K562 (cell line): Measurements from ENCODE around the gene CELF6. TPM values are rescaled to one million over a fixed set of nuclear protein-coding genes. Genes with fewer than 3 reads are reported as not detected.

ENCODE experiments used
- ATF7 ChIP-seq: fragments of 450-650 bp; IDR thresholded peaks from 2 replicates; pipeline ENCODE4 v1.7.1; 2014; ENCODE audit warnings: mild to moderate bottlenecking, moderate library complexity
- EP300 ChIP-seq: IDR thresholded peaks from 2 replicates; pipeline ENCODE4 v1.6.1; 2012; ENCODE audit warnings: low read length, improper control_type of control experiment
- GATAD2B ChIP-seq: fragments of 450-650 bp; IDR thresholded peaks from 2 replicates; pipeline ENCODE4 v1.6.1; 2017; ENCODE audit warnings: mild to moderate bottlenecking, borderline replicate concordance
- HMG20A ChIP-seq: fragments of 450-650 bp; formaldehyde crosslinking; conservative IDR thresholded peaks from 2 replicates; pipeline ENCODE4 v1.4.0; 2020; ENCODE audit warnings: mild to moderate bottlenecking, mixed read lengths
- YY1 ChIP-seq, 3 experiments: IDR thresholded peaks; 2 replicates each; pipeline ENCODE4 v1.6.1; 2011; ENCODE audit warnings: low read length in 2 of 3, mild to moderate bottlenecking in 2 of 3, moderate library complexity in 2 of 3, borderline replicate concordance in 1 of 3, control low read depth in 1 of 3, low read depth in 1 of 3; ENCODE audit not compliant: insufficient read depth in 3 of 3, insufficient replicate concordance in 2 of 3, control insufficient read depth in 1 of 3, insufficient read length in 1 of 3; ENCODE audit errors: extremely low read depth in 1 of 3
- ZNF232 ChIP-seq: sonication (generic); formaldehyde crosslinking; IDR thresholded peaks from 2 replicates; pipeline ENCODE4 v1.8.0; 2022; ENCODE audit warnings: mild to moderate bottlenecking, missing genetic modification reagents
- polyA plus RNA-seq, 8 experiments: library from polyadenylated mRNA; depleted of rRNA in 4 of 8; stranded (reverse) in 5 of 8; unstranded in 3 of 8; fragments of >200 nt; fragmentation: Nextera tagmentation in 2 of 8; fragmentation: Illumina TruSeq in 1 of 8; extraction: Ambion mirVana in 2 of 8; extraction: Trizol in 1 of 8; gene quantifications; 2 replicates each; pipeline versions ENCODE4 v1.2.1 to v1.2.3, GENCODE V29; 2011 to 2014; ENCODE audit warnings: inconsistent platforms in 1 of 8, missing spikeins in 1 of 8
- total RNA-seq, 7 experiments: library from RNA; depleted of rRNA in 6 of 7; stranded (reverse); fragments of >200 nt in 6 of 7; fragmentation: Illumina TruSeq in 2 of 7; extraction: Trizol in 2 of 7; gene quantifications; 2 replicates each; pipeline versions ENCODE4 v1.2.1 to v1.2.3, GENCODE V29; 2011 to 2021; ENCODE audit warnings: low replicate concordance in 1 of 7
- TF ChIP-seq, protein P1 (sequence below), 2 experiments: fragments of 450-650 bp; IDR thresholded peaks; 2 replicates each; pipeline ENCODE4 v1.6.1; 2018; ENCODE audit warnings: mild to moderate bottlenecking in 2 of 2, low read depth in 1 of 2; ENCODE audit not compliant: partially characterized antibody in 2 of 2
- TF ChIP-seq, protein P2 (sequence below): fragments of 200-800 bp; sonication (Bioruptor generic); IDR thresholded peaks from 2 replicates; pipeline ENCODE4 v1.6.1; 2017; ENCODE audit warnings: missing genetic modification characterization, missing compliant biosample characterization
- TF ChIP-seq, protein P3 (sequence below): fragments of 250-450 bp; sonication (Bioruptor Pico); IDR thresholded peaks from 2 replicates; pipeline ENCODE4 v1.4.0; 2020; ENCODE audit warnings: mild to moderate bottlenecking, moderate library complexity
- TF ChIP-seq, protein P4 (sequence below): sonication (generic); formaldehyde crosslinking; IDR thresholded peaks from 2 replicates; pipeline ENCODE4 v1.5.0; 2020; ENCODE audit warnings: missing genetic modification reagents
- TF ChIP-seq, protein P5 (sequence below): sonication (generic); formaldehyde crosslinking; IDR thresholded peaks from 2 replicates; pipeline ENCODE4 v1.8.0; 2022; ENCODE audit warnings: missing genetic modification reagents, mild to moderate bottlenecking, borderline replicate concordance

Gene CELF6
- total and polyA plus RNA-seq, 9 of the 15 experiments (the other 6 are each of a cell fraction or from before 2014, with no cell fraction given), result 0.01 to 0.11 TPM; not detected in 7

DNA sequence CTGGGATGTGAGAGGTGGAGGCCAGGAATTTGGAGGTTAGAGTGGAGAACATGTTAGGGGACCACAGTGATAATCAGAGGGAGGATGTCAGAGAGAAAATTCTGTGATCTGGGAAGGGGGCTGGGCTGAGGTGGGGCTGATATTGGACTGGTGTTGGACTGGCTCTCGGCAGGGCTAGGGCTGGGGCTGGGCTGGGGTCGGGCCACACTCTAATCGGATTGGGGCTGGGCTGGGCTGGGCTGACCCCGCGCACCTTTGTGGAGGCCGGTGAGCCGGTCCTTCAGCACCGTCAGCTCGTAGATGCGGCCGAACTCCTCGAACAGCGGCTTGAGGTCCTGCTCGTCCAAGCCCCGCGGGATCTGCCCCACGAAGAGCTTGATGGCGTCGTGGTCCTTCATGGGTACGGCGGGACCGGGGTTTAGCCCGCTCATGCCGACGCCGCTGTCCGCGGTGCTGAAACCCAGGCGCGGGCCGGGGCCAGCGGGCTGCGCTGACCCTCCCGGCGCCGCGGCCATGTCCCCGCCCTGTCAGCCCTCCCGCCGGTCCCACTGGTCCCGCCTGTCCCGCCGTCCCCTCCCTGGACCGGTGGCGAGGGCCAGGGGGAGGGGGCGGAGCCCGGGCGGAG lies 485 bp downstream of the CELF6 start (continued):
- TF ChIP-seq, protein P1, sequence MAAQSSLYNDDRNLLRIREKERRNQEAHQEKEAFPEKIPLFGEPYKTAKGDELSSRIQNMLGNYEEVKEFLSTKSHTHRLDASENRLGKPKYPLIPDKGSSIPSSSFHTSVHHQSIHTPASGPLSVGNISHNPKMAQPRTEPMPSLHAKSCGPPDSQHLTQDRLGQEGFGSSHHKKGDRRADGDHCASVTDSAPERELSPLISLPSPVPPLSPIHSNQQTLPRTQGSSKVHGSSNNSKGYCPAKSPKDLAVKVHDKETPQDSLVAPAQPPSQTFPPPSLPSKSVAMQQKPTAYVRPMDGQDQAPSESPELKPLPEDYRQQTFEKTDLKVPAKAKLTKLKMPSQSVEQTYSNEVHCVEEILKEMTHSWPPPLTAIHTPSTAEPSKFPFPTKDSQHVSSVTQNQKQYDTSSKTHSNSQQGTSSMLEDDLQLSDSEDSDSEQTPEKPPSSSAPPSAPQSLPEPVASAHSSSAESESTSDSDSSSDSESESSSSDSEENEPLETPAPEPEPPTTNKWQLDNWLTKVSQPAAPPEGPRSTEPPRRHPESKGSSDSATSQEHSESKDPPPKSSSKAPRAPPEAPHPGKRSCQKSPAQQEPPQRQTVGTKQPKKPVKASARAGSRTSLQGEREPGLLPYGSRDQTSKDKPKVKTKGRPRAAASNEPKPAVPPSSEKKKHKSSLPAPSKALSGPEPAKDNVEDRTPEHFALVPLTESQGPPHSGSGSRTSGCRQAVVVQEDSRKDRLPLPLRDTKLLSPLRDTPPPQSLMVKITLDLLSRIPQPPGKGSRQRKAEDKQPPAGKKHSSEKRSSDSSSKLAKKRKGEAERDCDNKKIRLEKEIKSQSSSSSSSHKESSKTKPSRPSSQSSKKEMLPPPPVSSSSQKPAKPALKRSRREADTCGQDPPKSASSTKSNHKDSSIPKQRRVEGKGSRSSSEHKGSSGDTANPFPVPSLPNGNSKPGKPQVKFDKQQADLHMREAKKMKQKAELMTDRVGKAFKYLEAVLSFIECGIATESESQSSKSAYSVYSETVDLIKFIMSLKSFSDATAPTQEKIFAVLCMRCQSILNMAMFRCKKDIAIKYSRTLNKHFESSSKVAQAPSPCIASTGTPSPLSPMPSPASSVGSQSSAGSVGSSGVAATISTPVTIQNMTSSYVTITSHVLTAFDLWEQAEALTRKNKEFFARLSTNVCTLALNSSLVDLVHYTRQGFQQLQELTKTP (IDR thresholded peaks at IDR 0.05; ENCODE audit: low read depth in 1 of 2, partially characterized antibody in 2 of 2), result peak in 1 of 2 experiments; percentile 55
- TF ChIP-seq, protein P2, sequence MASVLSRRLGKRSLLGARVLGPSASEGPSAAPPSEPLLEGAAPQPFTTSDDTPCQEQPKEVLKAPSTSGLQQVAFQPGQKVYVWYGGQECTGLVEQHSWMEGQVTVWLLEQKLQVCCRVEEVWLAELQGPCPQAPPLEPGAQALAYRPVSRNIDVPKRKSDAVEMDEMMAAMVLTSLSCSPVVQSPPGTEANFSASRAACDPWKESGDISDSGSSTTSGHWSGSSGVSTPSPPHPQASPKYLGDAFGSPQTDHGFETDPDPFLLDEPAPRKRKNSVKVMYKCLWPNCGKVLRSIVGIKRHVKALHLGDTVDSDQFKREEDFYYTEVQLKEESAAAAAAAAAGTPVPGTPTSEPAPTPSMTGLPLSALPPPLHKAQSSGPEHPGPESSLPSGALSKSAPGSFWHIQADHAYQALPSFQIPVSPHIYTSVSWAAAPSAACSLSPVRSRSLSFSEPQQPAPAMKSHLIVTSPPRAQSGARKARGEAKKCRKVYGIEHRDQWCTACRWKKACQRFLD (CRISPR knock-in tag), result peak; percentile 63; the same call in 1 of the 2 replicates
- TF ChIP-seq, protein P3, sequence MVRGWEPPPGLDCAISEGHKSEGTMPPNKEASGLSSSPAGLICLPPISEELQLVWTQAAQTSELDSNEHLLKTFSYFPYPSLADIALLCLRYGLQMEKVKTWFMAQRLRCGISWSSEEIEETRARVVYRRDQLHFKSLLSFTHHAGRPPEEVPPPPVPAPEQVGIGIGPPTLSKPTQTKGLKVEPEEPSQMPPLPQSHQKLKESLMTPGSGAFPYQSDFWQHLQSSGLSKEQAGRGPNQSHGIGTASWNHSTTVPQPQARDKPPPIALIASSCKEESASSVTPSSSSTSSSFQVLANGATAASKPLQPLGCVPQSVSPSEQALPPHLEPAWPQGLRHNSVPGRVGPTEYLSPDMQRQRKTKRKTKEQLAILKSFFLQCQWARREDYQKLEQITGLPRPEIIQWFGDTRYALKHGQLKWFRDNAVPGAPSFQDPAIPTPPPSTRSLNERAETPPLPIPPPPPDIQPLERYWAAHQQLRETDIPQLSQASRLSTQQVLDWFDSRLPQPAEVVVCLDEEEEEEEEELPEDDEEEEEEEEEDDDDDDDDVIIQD (CRISPR knock-in tag), result no peak
- TF ChIP-seq ATF7 (no peak), YY1 (IDR thresholded peaks at IDR 0.05; ENCODE audit: borderline replicate concordance in 1 of 3, control insufficient read depth in 1 of 3, extremely low read depth in 1 of 3, insufficient read depth in 3 of 3, insufficient read length in 1 of 3, insufficient replicate concordance in 2 of 3, low read depth in 1 of 3, low read length in 2 of 3) (peak; percentile 13 to 79 (median 62)), GATAD2B (no peak), EP300 (no peak), HMG20A (CRISPR knock-in tag) (no peak), ZNF232 (peak; percentile 92)
- TF ChIP-seq, protein P4, sequence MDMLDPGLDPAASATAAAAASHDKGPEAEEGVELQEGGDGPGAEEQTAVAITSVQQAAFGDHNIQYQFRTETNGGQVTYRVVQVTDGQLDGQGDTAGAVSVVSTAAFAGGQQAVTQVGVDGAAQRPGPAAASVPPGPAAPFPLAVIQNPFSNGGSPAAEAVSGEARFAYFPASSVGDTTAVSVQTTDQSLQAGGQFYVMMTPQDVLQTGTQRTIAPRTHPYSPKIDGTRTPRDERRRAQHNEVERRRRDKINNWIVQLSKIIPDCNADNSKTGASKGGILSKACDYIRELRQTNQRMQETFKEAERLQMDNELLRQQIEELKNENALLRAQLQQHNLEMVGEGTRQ (CRISPR knock-in tag), result peak; percentile 24; the same call in 1 of the 2 replicates
- TF ChIP-seq, protein P5, sequence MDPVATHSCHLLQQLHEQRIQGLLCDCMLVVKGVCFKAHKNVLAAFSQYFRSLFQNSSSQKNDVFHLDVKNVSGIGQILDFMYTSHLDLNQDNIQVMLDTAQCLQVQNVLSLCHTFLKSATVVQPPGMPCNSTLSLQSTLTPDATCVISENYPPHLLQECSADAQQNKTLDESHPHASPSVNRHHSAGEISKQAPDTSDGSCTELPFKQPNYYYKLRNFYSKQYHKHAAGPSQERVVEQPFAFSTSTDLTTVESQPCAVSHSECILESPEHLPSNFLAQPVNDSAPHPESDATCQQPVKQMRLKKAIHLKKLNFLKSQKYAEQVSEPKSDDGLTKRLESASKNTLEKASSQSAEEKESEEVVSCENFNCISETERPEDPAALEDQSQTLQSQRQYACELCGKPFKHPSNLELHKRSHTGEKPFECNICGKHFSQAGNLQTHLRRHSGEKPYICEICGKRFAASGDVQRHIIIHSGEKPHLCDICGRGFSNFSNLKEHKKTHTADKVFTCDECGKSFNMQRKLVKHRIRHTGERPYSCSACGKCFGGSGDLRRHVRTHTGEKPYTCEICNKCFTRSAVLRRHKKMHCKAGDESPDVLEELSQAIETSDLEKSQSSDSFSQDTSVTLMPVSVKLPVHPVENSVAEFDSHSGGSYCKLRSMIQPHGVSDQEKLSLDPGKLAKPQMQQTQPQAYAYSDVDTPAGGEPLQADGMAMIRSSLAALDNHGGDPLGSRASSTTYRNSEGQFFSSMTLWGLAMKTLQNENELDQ, result no peak
